Colonic mucosa (tissue), 4 donors: ENCODE data around the gene OR10A6. TPM values are rescaled to one million over a fixed set of nuclear protein-coding genes. Genes with fewer than 3 reads are reported as not detected.

ENCODE experiments used
- DNase-seq: peaks from one replicate; pipeline ENCODE4 v3.0.0-alpha.2; 2020
- H3K27ac ChIP-seq: fragments of 200-600 bp; one replicate; pipeline ENCODE4 v1.8.0; 2021
- H3K27me3 ChIP-seq: fragments of 200-600 bp; one replicate; pipeline ENCODE4 v1.8.0; 2021
- H3K36me3 ChIP-seq: fragments of 200-600 bp; one replicate; pipeline ENCODE4 v1.8.0; 2021
- H3K4me1 ChIP-seq: fragments of 200-600 bp; one replicate; pipeline ENCODE4 v1.8.0; 2021; ENCODE audit warnings: mild to moderate bottlenecking
- H3K4me3 ChIP-seq: fragments of 200-600 bp; one replicate; pipeline ENCODE4 v1.8.0; 2021
- H3K9ac ChIP-seq, 2 donors: one replicate each; pipeline ENCODE4 v1.7.0; 2013; ENCODE audit warnings: control low read depth in 2 of 2, low read depth in 2 of 2, low read length in 2 of 2
- H3K9me3 ChIP-seq: fragments of 200-600 bp; one replicate; pipeline ENCODE4 v1.8.0; 2021
- CTCF ChIP-seq: fragments of 200-600 bp; IDR thresholded peaks from one replicate; pipeline ENCODE4 v1.8.0; 2022; ENCODE audit warnings: antibody characterized with exemption, mild to moderate bottlenecking
- intact Hi-C: fragments of 100-400 bp; cut with DNase I; formaldehyde crosslinking; loops from one replicate; pipeline ENCODE4 v1.14.1; 2022
- total RNA-seq, 2 donors: library from RNA; stranded (reverse); fragmentation: NEBNext Ultra II Directional in 1 of 2; extraction: Animal tissue kit (Norgen Biotek cat#: 25700) in 1 of 2; gene quantifications; one replicate each; pipeline ENCODE4 v1.2.1, GENCODE V29; 2021
- donor health status: healthy.
- donor health status: DM: no; HTN: no; CAD: no.
- donor health status: DM: no; HTN: no; CAD: no.

OR10A6 gene
- total RNA-seq, 2 donors from 2014 or later, result not detected

DNA sequence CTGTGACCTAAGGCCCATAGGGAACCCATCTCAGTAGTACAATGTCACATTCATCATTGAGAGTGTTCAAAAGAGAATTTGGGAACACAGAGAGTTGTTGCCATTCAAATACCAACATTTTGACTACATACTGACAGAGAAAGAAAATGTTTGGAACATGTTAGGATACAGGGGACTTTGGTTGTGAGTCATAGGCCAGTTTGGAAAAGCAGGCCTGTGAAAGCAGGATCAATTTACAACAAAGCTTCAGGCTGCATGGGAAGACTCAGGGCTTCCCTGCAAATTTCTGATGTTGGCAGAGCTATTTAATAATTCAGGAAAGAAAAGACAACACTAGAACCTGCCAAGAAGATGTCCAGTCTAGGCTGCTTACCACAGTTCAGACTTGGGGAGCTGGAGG lies 33.8 kb upstream of the OR10A6 start:
- H3K27me3 ChIP-seq, result no peaks in the 10 kb centered on the region

GRCh38 chr11:7964261-7964660 lies 33.2 kb upstream of the OR10A6 start:
- no peak for DNase-seq
- TF ChIP-seq CTCF, result no peak
- H3K27ac ChIP-seq, result no peak overlapping the region
- no peaks in the 10 kb centered on the region for H3K36me3 ChIP-seq
- no peaks in the 10 kb centered on the region for H3K4me1 ChIP-seq
- no peaks in the 10 kb centered on the region for H3K27me3 ChIP-seq
- H3K4me3 ChIP-seq, result no peak overlapping the region
- H3K9ac ChIP-seq, result no peak overlapping the region
- H3K9me3 ChIP-seq, result no peaks in the 10 kb centered on the region
- intact Hi-C loops, result no loop called here

More for the DNA sequence above, 33.8 kb upstream of the OR10A6 start:
- DNase-seq, result no peak
- intact Hi-C loops, result no loop called here
- Histone ChIP-seq H3K4me3 (no peak overlapping the region), H3K9me3 (no peaks in the 10 kb centered on the region), H3K27ac (no peak overlapping the region), H3K4me1 (no peaks in the 10 kb centered on the region), H3K9ac (no peak overlapping the region), H3K36me3 (no peaks in the 10 kb centered on the region)
- TF ChIP-seq CTCF, result no peak

DNA sequence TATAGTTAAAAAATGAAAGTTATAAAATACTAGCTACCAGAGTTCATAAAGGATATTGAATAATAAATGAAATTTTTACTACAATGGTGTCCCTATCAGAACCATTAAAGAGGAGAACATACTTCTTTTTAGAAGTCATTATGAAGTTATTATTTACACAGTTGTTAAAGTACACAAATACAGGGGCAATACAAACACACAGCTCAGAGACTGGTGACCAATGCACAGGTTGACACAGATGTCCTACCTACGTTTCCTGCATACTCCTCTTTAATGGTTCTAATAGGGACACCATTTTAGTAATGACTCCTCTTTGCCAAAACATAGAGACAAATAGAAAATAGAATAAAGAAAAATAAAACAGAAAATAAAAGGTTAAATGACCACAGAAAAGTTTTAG lies 24.1 kb upstream of the OR10A6 start:
- intact Hi-C loops, result no loop called here
- H3K9ac ChIP-seq, result no peak overlapping the region
- TF ChIP-seq CTCF, result no peak
- no peak for DNase-seq
- no peaks in the 10 kb centered on the region for H3K36me3 ChIP-seq
- H3K9me3 ChIP-seq, result no peaks in the 10 kb centered on the region
- no peaks in the 10 kb centered on the region for H3K27me3 ChIP-seq
- no peak overlapping the region for H3K27ac ChIP-seq
- H3K4me3 ChIP-seq, result no peak overlapping the region
- no peaks in the 10 kb centered on the region for H3K4me1 ChIP-seq

DNA sequence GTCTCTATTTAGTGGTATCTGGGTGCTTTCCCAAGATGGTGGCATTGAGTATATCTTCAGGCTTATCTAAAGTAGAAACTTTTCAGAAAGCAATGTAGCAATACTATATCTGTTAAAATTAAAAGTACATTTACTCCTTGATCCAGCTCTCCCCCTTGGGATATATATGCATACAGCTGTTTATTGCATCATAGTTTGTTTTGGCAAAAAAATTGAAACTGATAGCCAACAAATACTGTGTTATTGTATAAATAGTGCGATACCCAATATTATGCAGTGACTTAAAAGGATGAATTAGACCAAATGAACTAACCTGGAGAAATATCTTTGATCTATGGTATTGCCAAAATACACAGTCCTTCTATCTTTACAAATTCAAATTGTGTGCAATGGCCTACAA lies 18.9 kb upstream of the OR10A6 start:
- intact Hi-C loops, result no loop called here
- DNase-seq, result no peak

DNA sequence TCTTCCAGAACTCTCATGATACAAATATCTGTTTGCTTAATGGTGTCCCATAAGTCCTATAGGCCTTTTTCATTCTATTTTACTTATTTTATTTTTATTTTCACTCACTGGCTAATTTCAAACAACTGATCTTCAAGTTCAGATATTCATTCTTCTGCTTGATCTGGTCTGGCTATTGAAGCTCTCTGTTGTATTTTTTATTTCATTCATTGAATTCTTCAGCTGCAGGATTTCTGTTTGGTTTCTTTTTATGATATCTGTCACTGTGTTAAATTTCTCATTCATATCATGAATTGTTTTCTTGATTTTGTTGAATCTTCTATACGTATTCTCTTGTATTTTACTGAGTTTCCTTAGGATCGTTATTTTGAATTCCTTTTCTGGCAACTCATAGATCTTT lies 13.1 kb upstream of the OR10A6 start:
- intact Hi-C loops, result no loop called here
- Histone ChIP-seq H3K27me3 (no peaks in the 10 kb centered on the region), H3K4me1 (no peaks in the 10 kb centered on the region), H3K36me3 (no peaks in the 10 kb centered on the region), H3K9ac (no peak overlapping the region), H3K4me3 (no peak overlapping the region), H3K9me3 (no peaks in the 10 kb centered on the region), H3K27ac (no peak overlapping the region)
- no peak for TF ChIP-seq CTCF
- DNase-seq, result no peak

More for the DNA sequence above, 18.9 kb upstream of the OR10A6 start:
- Histone ChIP-seq H3K27me3 (no peaks in the 10 kb centered on the region), H3K9me3 (no peaks in the 10 kb centered on the region), H3K36me3 (no peaks in the 10 kb centered on the region), H3K4me1 (no peaks in the 10 kb centered on the region), H3K27ac (no peak overlapping the region), H3K9ac (no peak overlapping the region), H3K4me3 (no peak overlapping the region)
- TF ChIP-seq CTCF, result no peak

DNA sequence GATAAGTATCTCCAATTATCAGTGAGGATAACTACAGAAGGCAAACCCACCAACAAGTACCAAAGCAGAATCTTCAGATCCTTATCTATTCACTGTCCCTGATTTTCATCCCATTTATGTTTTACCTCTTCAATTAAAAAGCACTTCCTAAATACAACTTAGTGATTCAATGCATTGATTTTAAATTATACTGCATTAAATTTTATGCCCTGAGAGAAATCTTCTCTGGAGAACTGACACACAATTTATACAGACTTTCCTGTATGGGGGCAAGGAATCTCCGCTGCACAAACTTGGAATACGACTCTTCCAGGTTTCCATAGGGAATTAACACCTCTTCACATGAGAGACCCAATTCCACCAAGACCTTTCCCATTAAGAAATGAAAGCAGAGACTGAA lies 10.5 kb upstream of the OR10A6 start, which contains the start of gene OR10A3:
Gene OR10A3, minus strand, starts transcription at position 101 of the 400 bp plus-strand sequence. CDS start 2,188 bp downstream, outside the sequence.
- intact Hi-C loops, result no loop called here
- no peak for TF ChIP-seq CTCF
- DNase-seq, result no peak
- Histone ChIP-seq H3K4me1 (no peaks in the 10 kb centered on the region), H3K36me3 (no peaks in the 10 kb centered on the region), H3K4me3 (no peak within 1 kb of the TSS), H3K27ac (no peak within 1 kb of the TSS), H3K9me3 (no peaks in the 10 kb centered on the region), H3K27me3 (no peaks in the 10 kb centered on the region), H3K9ac (no peak within 1 kb of the TSS)
